ENCODE data around the gene ARHGEF33. TPM values are rescaled to one million over a fixed set of nuclear protein-coding genes. Genes with fewer than 3 reads are reported as not detected.

Gene ARHGEF33
- total RNA-seq, 1 experiment from 2014 or later, result 0.30 TPM

GRCh38 chr2:38982498-38982897 lies 92.8 kb downstream of the ARHGEF33 start:
- BruUV-seq (replicated peaks), result no TSS peak
- Histone ChIP-seq H3K27me3 (ENCODE audit: insufficient read depth, low read length) (no peaks in the 10 kb centered on the region), H3K36me3 (ENCODE audit: control insufficient read depth in 1 of 2, insufficient read depth in 2 of 2, low read length in 2 of 2) (peaks cover 4 to 5% of the 10 kb centered on the region in 2 experiments; a peak in 2 of 4 replicates), H3K4me3 (replicated peaks in 1 of 2; ENCODE audit: low read depth in 1 of 2, low read length in 2 of 2) (no peak overlapping the region), H3K27ac (ENCODE audit: low read depth, low read length) (no peak overlapping the region), H3K79me2 (ENCODE audit: insufficient read depth, low read length) (no peaks in the 10 kb centered on the region), H3K9ac (ENCODE audit: low read length) (no peak overlapping the region), H3K9me2 (ENCODE audit: insufficient read depth) (no peaks in the 10 kb centered on the region), H3K9me3 (ENCODE audit: control insufficient read depth in 1 of 2, insufficient read depth in 1 of 2, low read depth in 1 of 2, low read length in 2 of 2) (no peaks in the 10 kb centered on the region), H3K4me1 (ENCODE audit: control insufficient read depth in 1 of 2, insufficient read depth in 2 of 2, low read length in 2 of 2) (no peaks in the 10 kb centered on the region), H2AFZ (ENCODE audit: low read depth, low read length, poor library complexity, severe bottlenecking) (no peak overlapping the region), H3K4me2 (ENCODE audit: low read length) (no peak overlapping the region), H4K20me1 (ENCODE audit: insufficient read depth) (no peaks in the 10 kb centered on the region)
- CTCF ChIA-PET, result no interaction called here
- no peak for DNase-seq (ENCODE audit: low read depth, low spot score)
- POLR2A ChIA-PET, result no interaction called here
- ATAC-seq, result no peak
- no peak for TF ChIP-seq SP1 (IDR thresholded peaks at IDR 0.05; ENCODE audit: low read depth)
- TF ChIP-seq ATF3 (IDR thresholded peaks at IDR 0.05), result no peak
- TF ChIP-seq FOSL1 (IDR thresholded peaks at IDR 0.05; ENCODE audit: low read depth), result no peak
- no peak for TF ChIP-seq EZH2 (IDR thresholded peaks at IDR 0.05)
- intact Hi-C loops (cut with micrococcal nuclease), result no loop called here
- RAD21 ChIA-PET (ENCODE audit: low non-redundant PET in 1 of 2, low total read pairs in 2 of 2, uncharacterized antibody in 2 of 2, unreplicated experiment in 2 of 2), result no interaction called here

- ATAC-seq (no peak), DNase-seq (ENCODE audit: low read depth, low spot score) (no peak)
- Histone ChIP-seq H3K4me1 (ENCODE audit: control insufficient read depth in 1 of 2, insufficient read depth in 2 of 2, low read length in 2 of 2) (no peaks in the 10 kb centered on the region), H3K27me3 (ENCODE audit: insufficient read depth, low read length) (no peaks in the 10 kb centered on the region), H3K27ac (ENCODE audit: low read depth, low read length) (no peak overlapping the region), H2AFZ (ENCODE audit: low read depth, low read length, poor library complexity, severe bottlenecking) (no peak overlapping the region), H3K79me2 (ENCODE audit: insufficient read depth, low read length) (no peaks in the 10 kb centered on the region), H3K4me2 (ENCODE audit: low read length) (no peak overlapping the region), H3K36me3 (ENCODE audit: control insufficient read depth in 1 of 2, insufficient read depth in 2 of 2, low read length in 2 of 2) (peaks cover 4 to 5% of the 10 kb centered on the region in 2 experiments; a peak in 2 of 4 replicates), H3K4me3 (replicated peaks in 1 of 2; ENCODE audit: low read depth in 1 of 2, low read length in 2 of 2) (no peak overlapping the region), H3K9me3 (ENCODE audit: control insufficient read depth in 1 of 2, insufficient read depth in 1 of 2, low read depth in 1 of 2, low read length in 2 of 2) (no peaks in the 10 kb centered on the region), H4K20me1 (ENCODE audit: insufficient read depth) (no peaks in the 10 kb centered on the region), H3K9ac (ENCODE audit: low read length) (no peak overlapping the region), H3K9me2 (ENCODE audit: insufficient read depth) (no peaks in the 10 kb centered on the region)
- BruUV-seq (replicated peaks), result no TSS peak
- ChIA-PET RAD21 (ENCODE audit: low non-redundant PET in 1 of 2, low total read pairs in 2 of 2, uncharacterized antibody in 2 of 2, unreplicated experiment in 2 of 2) (no interaction called here), POLR2A (no interaction called here), CTCF (interaction anchor here (1.9 kb wide), 1 partner anchor 241 kb away, joined by 4 read pairs; no protein-coding TSS in a partner anchor)
- intact Hi-C loops (cut with micrococcal nuclease), result no loop called here
- no peak for TF ChIP-seq RAD21 (IDR thresholded peaks at IDR 0.05; ENCODE audit: low read depth)
Observed at GRCh38 chr2:38988716-38989115, 99.0 kb downstream of the ARHGEF33 start.

All from HCT116 (cell line).